A673 (cell line): ENCODE results near the gene CRYGN. TPM values are rescaled to one million over a fixed set of nuclear protein-coding genes. Genes with fewer than 3 reads are reported as not detected.

Experiments
- BruUV-seq: library from RNA; stranded (reverse); fragments of 400-500 nt; replicated peaks from 2 replicates; lab custom pipeline; 2021; lab: Mats Ljungman, UMichigan
- CTCF ChIA-PET: fragments of 300-600 bp; sonication (Branson Sonifier 250); formaldehyde crosslinking; loops from one replicate; lab custom pipeline; 2022; ENCODE audit warnings: antibody characterized with exemption; lab: Charles Lee
- POLR2A ChIA-PET: fragments of 300-600 bp; sonication (Branson Sonifier 250); formaldehyde crosslinking; loops from one replicate; lab custom pipeline; 2022; ENCODE audit warnings: antibody characterized with exemption; ENCODE audit not compliant: low non-redundant PET; lab: Charles Lee
- DNase-seq: peaks from one replicate; pipeline ENCODE4 v3.0.0-alpha.2; 2015; ENCODE audit warnings: low spot score
- H3K27ac ChIP-seq: fragments of 200-600 bp; sonication (generic); 2 replicates; pipeline ENCODE4 v1.5.1; 2016; ENCODE audit warnings: mixed run types, low read depth, mild to moderate bottlenecking, mixed read lengths, antibody characterized with exemption, low read length; ENCODE audit not compliant: poor library complexity, severe bottlenecking
- H3K27me3 ChIP-seq: fragments of 200-600 bp; sonication (generic); replicated peaks from 2 replicates; pipeline ENCODE4 v1.6.1; 2017; ENCODE audit warnings: mixed run types, low read depth, mild to moderate bottlenecking, mixed read lengths, antibody characterized with exemption, low read length; ENCODE audit not compliant: insufficient read depth, poor library complexity
- H3K36me3 ChIP-seq: fragments of 200-600 bp; sonication (generic); 2 replicates; pipeline ENCODE4 v1.6.1; 2016; ENCODE audit warnings: mixed run types, mild to moderate bottlenecking, mixed read lengths, antibody characterized with exemption, low read length; ENCODE audit not compliant: insufficient read depth, poor library complexity, severe bottlenecking
- H3K4me1 ChIP-seq: fragments of 200-600 bp; sonication (generic); 2 replicates; pipeline ENCODE4 v1.6.1; 2017; ENCODE audit warnings: mixed run types, mild to moderate bottlenecking, mixed read lengths, antibody characterized with exemption, low read length; ENCODE audit not compliant: insufficient read depth, poor library complexity, severe bottlenecking
- H3K4me3 ChIP-seq: fragments of 200-600 bp; sonication (generic); 2 replicates; pipeline ENCODE4 v1.5.1; 2016; ENCODE audit warnings: low read depth, mixed run types, mild to moderate bottlenecking, mixed read lengths, low read length; ENCODE audit not compliant: poor library complexity, severe bottlenecking
- H3K9me3 ChIP-seq: fragments of 200-600 bp; sonication (generic); 2 replicates; pipeline ENCODE4 v1.6.1; 2016; ENCODE audit warnings: mixed run types, low read depth, mild to moderate bottlenecking, mixed read lengths, antibody characterized with exemption, low read length; ENCODE audit not compliant: poor library complexity, severe bottlenecking
- CTCF ChIP-seq: fragments of 300-800, 200-600 bp; sonication (generic); conservative IDR thresholded peaks from 2 replicates; pipeline ENCODE4 v1.5.1; 2017; ENCODE audit warnings: low read depth, mild to moderate bottlenecking, antibody characterized with exemption, low read length, moderate library complexity, mixed read lengths
- EZH2 ChIP-seq: fragments of 200-600 bp; sonication (generic); IDR thresholded peaks from 2 replicates; pipeline ENCODE4 v1.6.1; 2017; ENCODE audit warnings: borderline replicate concordance, low read depth, mild to moderate bottlenecking, mixed read lengths, antibody characterized with exemption, low read length; ENCODE audit not compliant: poor library complexity, severe bottlenecking
- intact Hi-C: fragments of 100-400 bp; cut with micrococcal nuclease; formaldehyde crosslinking; loops from one replicate; pipeline ENCODE4 v1.10.0; 2022; ENCODE audit not compliant: unreplicated experiment
- total RNA-seq: library from RNA; stranded (reverse); gene quantifications from 2 replicates; pipeline ENCODE4 v1.2.3, GENCODE V29; 2021

Gene CRYGN
- total RNA-seq, 1 experiment from 2014 or later: 0.13 TPM

GRCh38 chr7:151392426-151392825 is 47.5 kb downstream of the CRYGN start:
- ChIA-PET POLR2A (no interaction called here), CTCF (no interaction called here)
- no peak for DNase-seq
- TF ChIP-seq CTCF: no peak
- no peak for TF ChIP-seq EZH2
- intact Hi-C loops: no loop called here
- Histone ChIP-seq H3K4me3 (no peak overlapping the region), H3K27me3 (no peaks in the 10 kb centered on the region), H3K9me3 (no peaks in the 10 kb centered on the region), H3K4me1 (no peaks in the 10 kb centered on the region), H3K27ac (no peak overlapping the region), H3K36me3 (no peaks in the 10 kb centered on the region)
- no TSS peak for BruUV-seq

GRCh38 chr7:151392002-151392401 is 47.9 kb downstream of the CRYGN start:
- ChIA-PET POLR2A (no interaction called here), CTCF (no interaction called here)
- no peak for DNase-seq
- no peaks in the 10 kb centered on the region for H3K36me3 ChIP-seq
- intact Hi-C loops: no loop called here
- H3K9me3 ChIP-seq: no peaks in the 10 kb centered on the region
- H3K4me1 ChIP-seq: no peaks in the 10 kb centered on the region
- no TSS peak for BruUV-seq
- no peak overlapping the region for H3K4me3 ChIP-seq
- no peak for TF ChIP-seq CTCF
- TF ChIP-seq EZH2: no peak
- H3K27me3 ChIP-seq: no peaks in the 10 kb centered on the region
- H3K27ac ChIP-seq: no peak overlapping the region

GRCh38 chr7:151391358-151391730 is 48.6 kb downstream of the CRYGN start:
- POLR2A ChIA-PET: no interaction called here
- H3K27ac ChIP-seq: no peak overlapping the region
- intact Hi-C loops: no loop called here
- TF ChIP-seq CTCF: no peak
- H3K4me1 ChIP-seq: no peaks in the 10 kb centered on the region
- no TSS peak for BruUV-seq
- DNase-seq: no peak
- H3K9me3 ChIP-seq: no peaks in the 10 kb centered on the region
- H3K36me3 ChIP-seq: no peaks in the 10 kb centered on the region
- H3K27me3 ChIP-seq: no peaks in the 10 kb centered on the region
- CTCF ChIA-PET: no interaction called here
- no peak overlapping the region for H3K4me3 ChIP-seq
